ENCODE data around the gene C5orf46. TPM values are rescaled to one million over a fixed set of nuclear protein-coding genes. Genes with fewer than 3 reads are reported as not detected.

The C5orf46 gene
- not detected in 2 replicates for polyA plus RNA-seq (2014; cell fraction: cytosol; rRNA removed)
- not detected in 2 replicates for polyA plus RNA-seq (2014; cell fraction: nucleus; rRNA removed)

GRCh38 chr5:147906326-147907095 lies at the start of gene C5orf46:
TSS of gene C5orf46 (minus strand) at chr5:147906538. CDS start at chr5:147906501, 37 bp downstream.
- DNase-seq (ENCODE audit: low spot score) = no peak

GRCh38 chr5:147954971-147955370 lies 48.6 kb upstream of the C5orf46 start:
- DNase-seq (ENCODE audit: low spot score) = no peak

- DNase-seq (ENCODE audit: low spot score) = peak; percentile 49
Measured at GRCh38 chr5:147949711-147950573, 43.6 kb upstream of the C5orf46 start.

- peak; percentile 49 for DNase-seq (ENCODE audit: low spot score)
Measured at GRCh38 chr5:147946658-147947274, 40.4 kb upstream of the C5orf46 start.

GRCh38 chr5:147939431-147940114 lies 33.2 kb upstream of the C5orf46 start:
- no peak for DNase-seq (ENCODE audit: low spot score)

GRCh38 chr5:147935032-147935431 lies 28.7 kb upstream of the C5orf46 start:
- DNase-seq (ENCODE audit: low spot score) = peak; percentile 28

- DNase-seq (ENCODE audit: low spot score) = no peak
Measured at GRCh38 chr5:147930769-147931168, 24.4 kb upstream of the C5orf46 start.

- no peak for DNase-seq (ENCODE audit: low spot score)
Measured at GRCh38 chr5:147927901-147928300, 21.6 kb upstream of the C5orf46 start.

- peak; percentile 8 for DNase-seq (ENCODE audit: low spot score)
Measured at GRCh38 chr5:147925020-147925419, 18.7 kb upstream of the C5orf46 start.

GRCh38 chr5:147921136-147921535 lies 14.8 kb upstream of the C5orf46 start:
- DNase-seq (ENCODE audit: low spot score) = no peak

GRCh38 chr5:147920420-147921030 lies 14.2 kb upstream of the C5orf46 start:
- no peak for DNase-seq (ENCODE audit: low spot score)

GRCh38 chr5:147918899-147919298 lies 12.6 kb upstream of the C5orf46 start:
- no peak for DNase-seq (ENCODE audit: low spot score)

GRCh38 chr5:147918101-147918685 lies 11.9 kb upstream of the C5orf46 start:
- DNase-seq (ENCODE audit: low spot score) = no peak

- no peak for DNase-seq (ENCODE audit: low spot score)
Measured at GRCh38 chr5:147913786-147914185, 7.4 kb upstream of the C5orf46 start.

GRCh38 chr5:147912011-147912410 lies 5.7 kb upstream of the C5orf46 start:
- DNase-seq (ENCODE audit: low spot score) = no peak

GRCh38 chr5:147911427-147911826 lies 5.1 kb upstream of the C5orf46 start:
- no peak for DNase-seq (ENCODE audit: low spot score)

- DNase-seq (ENCODE audit: low spot score) = no peak
Measured at GRCh38 chr5:147904110-147904509, 2.2 kb downstream of the C5orf46 start.

- DNase-seq (ENCODE audit: low spot score) = no peak
Measured at GRCh38 chr5:147902609-147903115, 3.7 kb downstream of the C5orf46 start.

- DNase-seq (ENCODE audit: low spot score) = no peak
Measured at GRCh38 chr5:147901599-147902039, 4.7 kb downstream of the C5orf46 start.

GRCh38 chr5:147898875-147899401 lies 7.4 kb downstream of the C5orf46 start:
- DNase-seq (ENCODE audit: low spot score) = no peak
